HG03045 (cell line): ENCODE data around the gene HCK.

Experiments used
- ATAC-seq: cut with Tn5 transposase; IDR thresholded peaks from one replicate; pipeline ENCODE4 v1.9.1; 2021; ENCODE audit warnings: mild to moderate bottlenecking, moderate library complexity; ENCODE audit not compliant: unreplicated experiment

Gene HCK

GRCh38 chr20:32125506-32125905, 73.5 kb downstream of the HCK start:
- ATAC-seq, result no peak

- ATAC-seq, result no peak
Observed at GRCh38 chr20:32126919-32127318, 74.9 kb downstream of the HCK start.

GRCh38 chr20:32127347-32127746, 75.3 kb downstream of the HCK start:
- ATAC-seq, result no peak

GRCh38 chr20:32128167-32128566, 76.1 kb downstream of the HCK start:
- ATAC-seq, result no peak

GRCh38 chr20:32129863-32130262, 77.8 kb downstream of the HCK start:
- no peak for ATAC-seq

GRCh38 chr20:32130352-32130751, 78.3 kb downstream of the HCK start:
- ATAC-seq, result no peak

- no peak for ATAC-seq
Observed at GRCh38 chr20:32130965-32131364, 78.9 kb downstream of the HCK start.

- ATAC-seq, result peak; percentile 89
Observed at GRCh38 chr20:32132911-32133549, 81.0 kb downstream of the HCK start.

GRCh38 chr20:32134026-32134425, 82.0 kb downstream of the HCK start:
- ATAC-seq, result no peak

- ATAC-seq, result no peak
Observed at GRCh38 chr20:32135983-32136515, 84.0 kb downstream of the HCK start.

- ATAC-seq, result no peak
Observed at GRCh38 chr20:32138921-32139320, 86.9 kb downstream of the HCK start.

GRCh38 chr20:32139947-32140346, 87.9 kb downstream of the HCK start:
- ATAC-seq, result no peak

GRCh38 chr20:32140603-32141002, 88.6 kb downstream of the HCK start:
- ATAC-seq, result no peak

- no peak for ATAC-seq
Observed at GRCh38 chr20:32141465-32141980, 89.5 kb downstream of the HCK start.

- no peak for ATAC-seq
Observed at GRCh38 chr20:32142088-32142487, 90.0 kb downstream of the HCK start.

- ATAC-seq, result no peak
Observed at GRCh38 chr20:32142991-32143390, 90.9 kb downstream of the HCK start.

- ATAC-seq, result no peak
Observed at GRCh38 chr20:32144898-32145662, 93.0 kb downstream of the HCK start.

- no peak for ATAC-seq
Observed at GRCh38 chr20:32149566-32150170, 97.6 kb downstream of the HCK start.

- no peak for ATAC-seq
Observed at GRCh38 chr20:32150291-32150848, 98.3 kb downstream of the HCK start.
